HCT116 (cell line): ENCODE results near the gene LUZP2. TPM values are rescaled to one million over a fixed set of nuclear protein-coding genes. Genes with fewer than 3 reads are reported as not detected.

Source experiments
- ATAC-seq: fragments of 200-7000 bp; cut with Tn5 transposase; 2 replicates; pipeline ENCODE4 v1.9.1; 2020; ENCODE audit warnings: mild to moderate bottlenecking, moderate library complexity
- BruUV-seq: library from RNA; stranded (reverse); fragments of 400-500 nt; replicated peaks from 2 replicates; lab custom pipeline; 2021; lab: Mats Ljungman, UMichigan
- CTCF ChIA-PET: fragments of 300-600 bp; sonication (Branson Sonifier 250); formaldehyde crosslinking; loops from one replicate; lab custom pipeline; 2021; ENCODE audit warnings: antibody characterized with exemption; lab: Charles Lee
- POLR2A ChIA-PET: fragments of 300-600, 350-600 bp; sonication (Branson Sonifier 250); formaldehyde crosslinking; loops from one replicate; lab custom pipeline; 2021; ENCODE audit warnings: antibody characterized with exemption; lab: Charles Lee
- RAD21 ChIA-PET, 2 experiments: fragments of 300-600 bp; sonication (Branson Sonifier 250); formaldehyde crosslinking; loops; one replicate each; lab custom pipeline; 2023; ENCODE audit warnings: low total read pairs in 2 of 2; ENCODE audit not compliant: uncharacterized antibody in 2 of 2, unreplicated experiment in 2 of 2, low non-redundant PET in 1 of 2; lab: Charles Lee
- DNase-seq: peaks from one replicate; pipeline ENCODE4 v3.0.0-alpha.2; 2010; ENCODE audit warnings: low read depth, low spot score
- H2AFZ ChIP-seq: fragments of 200-600 bp; shearing (Covaris generic), sonication (generic); 2 replicates; pipeline ENCODE4 v1.6.1; 2017; ENCODE audit warnings: low read depth, mixed run types, mixed read lengths, antibody characterized with exemption, low read length; ENCODE audit not compliant: poor library complexity, severe bottlenecking
- H3K27ac ChIP-seq: 2 replicates; pipeline ENCODE4 v1.5.1; 2012; ENCODE audit warnings: low read depth, low read length
- H3K27me3 ChIP-seq: fragments of 200-600 bp; sonication (generic); 2 replicates; pipeline ENCODE4 v1.6.1; 2016; ENCODE audit warnings: mixed run types, low read length, mixed read lengths; ENCODE audit not compliant: insufficient read depth
- H3K36me3 ChIP-seq, 2 experiments: fragments of 200-500 bp in 1 of 2; fragments of 200-600 bp in 1 of 2; sonication (Bioruptor generic) in 1 of 2; sonication (generic) in 1 of 2; 2 replicates each; pipeline versions ENCODE4 v1.5.1 to v1.6.1; 2014 to 2016; ENCODE audit warnings: low read length in 2 of 2, inconsistent platforms in 1 of 2, mixed read lengths in 1 of 2, mixed run types in 1 of 2; ENCODE audit not compliant: insufficient read depth in 2 of 2, control insufficient read depth in 1 of 2
- H3K4me1 ChIP-seq, 2 experiments: fragments of 200-600 bp in 1 of 2; sonication (generic) in 1 of 2; 2 replicates each; pipeline versions ENCODE4 v1.5.1 to v1.6.1; 2012 to 2017; ENCODE audit warnings: low read length in 2 of 2, inconsistent platforms in 1 of 2, mild to moderate bottlenecking in 1 of 2, mixed read lengths in 1 of 2, mixed run types in 1 of 2, moderate library complexity in 1 of 2; ENCODE audit not compliant: insufficient read depth in 2 of 2, control insufficient read depth in 1 of 2
- H3K4me2 ChIP-seq: fragments of 200-600 bp; sonication (generic); 2 replicates; pipeline ENCODE4 v1.6.1; 2017; ENCODE audit warnings: mixed run types, low read length, mixed read lengths
- H3K4me3 ChIP-seq, 2 experiments: fragments of 200-600 bp in 1 of 2; sonication (generic) in 1 of 2; replicated peaks in 1 of 2; 2 replicates each; pipeline ENCODE4 v1.5.1; 2011 to 2016; ENCODE audit warnings: low read length in 2 of 2, control low read depth in 1 of 2, low read depth in 1 of 2, mild to moderate bottlenecking in 1 of 2, mixed read lengths in 1 of 2, mixed run types in 1 of 2
- H3K79me2 ChIP-seq: fragments of 200-600 bp; sonication (generic); 2 replicates; pipeline ENCODE4 v1.6.1; 2017; ENCODE audit warnings: mild to moderate bottlenecking, mixed run types, low read length, moderate library complexity, mixed read lengths; ENCODE audit not compliant: insufficient read depth
- H3K9ac ChIP-seq: fragments of 200-600 bp; sonication (generic); 2 replicates; pipeline ENCODE4 v1.6.1; 2016; ENCODE audit warnings: low read length, mixed read lengths
- H3K9me2 ChIP-seq: fragments of 200-600 bp; sonication (generic), shearing (Covaris generic); 2 replicates; pipeline ENCODE4 v1.6.1; 2017; ENCODE audit warnings: mixed run types, mild to moderate bottlenecking, moderate library complexity; ENCODE audit not compliant: insufficient read depth
- H3K9me3 ChIP-seq, 2 experiments: fragments of 200-500 bp in 1 of 2; fragments of 200-600 bp in 1 of 2; sonication (Bioruptor generic) in 1 of 2; sonication (generic) in 1 of 2; 2 replicates each; pipeline ENCODE4 v1.6.1; 2014 to 2017; ENCODE audit warnings: low read length in 2 of 2, mixed read lengths in 2 of 2, inconsistent platforms in 1 of 2, low read depth in 1 of 2, mild to moderate bottlenecking in 1 of 2, mixed run types in 1 of 2, moderate library complexity in 1 of 2; ENCODE audit not compliant: control insufficient read depth in 1 of 2, insufficient read depth in 1 of 2
- H4K20me1 ChIP-seq: fragments of 200-600 bp; sonication (generic), shearing (Covaris generic); 2 replicates; pipeline ENCODE4 v1.6.1; 2017; ENCODE audit warnings: mixed run types, mild to moderate bottlenecking, moderate library complexity; ENCODE audit not compliant: insufficient read depth
- CEBPB ChIP-seq: IDR thresholded peaks from 2 replicates; pipeline ENCODE4 v1.6.1; 2012; ENCODE audit warnings: low read depth
- EGR1 ChIP-seq: IDR thresholded peaks from 2 replicates; pipeline ENCODE4 v1.6.1; 2012; ENCODE audit warnings: low read depth
- EZH2 ChIP-seq: fragments of 200-600 bp; sonication (generic); IDR thresholded peaks from 2 replicates; pipeline ENCODE4 v1.6.1; 2017; ENCODE audit warnings: antibody characterized with exemption, mixed run types
- EZH2phosphoT487 ChIP-seq: fragments of 200-600 bp; IDR thresholded peaks from 2 replicates; pipeline ENCODE4 v1.6.1; 2018; ENCODE audit warnings: antibody characterized with exemption, borderline replicate concordance
- POLR2AphosphoS5 ChIP-seq: IDR thresholded peaks from 2 replicates; pipeline ENCODE4 v1.6.1; 2011; ENCODE audit warnings: mild to moderate bottlenecking, low read depth, low read length, moderate library complexity
- SIN3A ChIP-seq: IDR thresholded peaks from 2 replicates; pipeline ENCODE4 v1.6.1; 2012; ENCODE audit warnings: low read depth
- YY1 ChIP-seq: IDR thresholded peaks from 2 replicates; pipeline ENCODE4 v1.6.1; 2011; ENCODE audit warnings: low read length, low read depth, moderate library complexity, mild to moderate bottlenecking; ENCODE audit not compliant: insufficient replicate concordance; ENCODE audit errors: extremely low read depth
- ZNF274 ChIP-seq: fragments of 200-500 bp; sonication (Bioruptor generic); IDR thresholded peaks from 2 replicates; pipeline ENCODE4 v1.6.1; 2014; ENCODE audit warnings: mild to moderate bottlenecking, low read depth, low read length, inconsistent platforms
- intact Hi-C: fragments of 100-400 bp; cut with micrococcal nuclease; formaldehyde crosslinking; loops from 2 replicates; pipeline ENCODE4 v1.10.0; 2022
- total RNA-seq: library from RNA; stranded (reverse); gene quantifications from one replicate; pipeline ENCODE4 v1.2.1, GENCODE V29; 2021; ENCODE audit not compliant: unreplicated experiment
- TF ChIP-seq, protein P1 (sequence below): IDR thresholded peaks from 2 replicates; pipeline ENCODE4 v1.6.1; 2011; ENCODE audit warnings: mild to moderate bottlenecking, low read length, moderate library complexity; ENCODE audit not compliant: insufficient replicate concordance; ENCODE audit errors: extremely low read depth
- TF ChIP-seq, protein P2 (sequence below): IDR thresholded peaks from 2 replicates; pipeline ENCODE4 v1.6.1; 2012
- TF ChIP-seq, protein P3 (sequence below), 3 experiments: fragments of 200-600 bp in 1 of 3; sonication (generic) in 1 of 3; IDR thresholded peaks in 2 of 3; conservative IDR thresholded peaks in 1 of 3; 2 replicates each; pipeline ENCODE4 v1.5.1; 2012 to 2017; ENCODE audit warnings: low read depth in 2 of 3, low read length in 2 of 3, antibody characterized with exemption in 1 of 3, borderline replicate concordance in 1 of 3, control low read depth in 1 of 3, mild to moderate bottlenecking in 1 of 3, mixed read lengths in 1 of 3, mixed run types in 1 of 3, moderate library complexity in 1 of 3; ENCODE audit not compliant: insufficient read depth in 1 of 3
- TF ChIP-seq, protein P4 (sequence below): IDR thresholded peaks from 2 replicates; pipeline ENCODE4 v1.6.1; 2012; ENCODE audit warnings: low read depth

LUZP2 gene
- total RNA-seq, 1 experiment from 2014 or later = not detected

DNA sequence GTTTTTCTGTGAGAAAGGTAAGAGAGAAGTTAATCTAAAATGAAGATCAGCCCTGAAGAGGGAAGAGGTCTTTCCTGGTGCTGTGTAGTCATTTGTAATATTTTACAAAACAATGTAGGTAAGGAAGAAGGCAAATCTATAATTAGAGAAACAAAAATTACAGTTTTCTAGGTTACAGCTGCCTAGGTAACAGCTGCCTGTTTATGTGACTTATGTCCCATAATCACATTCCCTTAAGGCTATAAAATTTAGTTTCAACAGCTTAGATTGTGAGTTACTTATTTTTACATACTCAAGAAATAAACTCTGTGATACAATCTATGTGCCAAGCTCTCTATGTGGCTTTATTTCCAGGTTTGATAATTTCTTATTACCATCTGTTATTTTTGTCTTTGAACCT, 19.8 kb downstream of the LUZP2 start:
- Histone ChIP-seq H3K9me3 (peaks cover 5 to 10% of the 10 kb centered on the region in 2 experiments; a peak in 2 of 4 replicates), H3K4me3 (no peak overlapping the region)
- RAD21 ChIA-PET = no interaction called here

DNA sequence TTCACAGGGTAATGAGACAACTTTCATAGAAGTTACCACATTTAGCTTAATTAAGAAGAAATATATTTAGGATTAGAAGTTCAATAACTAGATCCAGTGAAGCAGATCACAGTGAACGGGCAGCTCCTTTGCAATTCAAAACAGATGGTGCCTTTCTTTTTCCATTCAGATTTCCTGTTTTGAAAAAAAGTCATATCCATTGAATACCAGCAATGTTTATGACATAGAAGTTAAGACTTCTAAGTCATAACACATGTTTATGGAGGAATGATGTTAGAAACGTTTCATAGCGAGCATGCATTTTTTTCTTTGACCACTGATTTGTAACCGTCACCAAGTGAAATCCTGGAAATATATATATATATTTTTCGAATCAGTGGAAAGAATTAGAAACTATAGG, 24.7 kb downstream of the LUZP2 start:
- intact Hi-C loops = no loop called here
- no peaks in the 10 kb centered on the region for H3K36me3 ChIP-seq
- no peak overlapping the region for H3K9ac ChIP-seq
- no peaks in the 10 kb centered on the region for H3K9me2 ChIP-seq
- H3K27ac ChIP-seq = no peak overlapping the region
- no peaks in the 10 kb centered on the region for H3K79me2 ChIP-seq
- H4K20me1 ChIP-seq = no peaks in the 10 kb centered on the region
- POLR2A ChIA-PET = no interaction called here
- H3K4me3 ChIP-seq = no peak overlapping the region
- no peak for ATAC-seq
- no peaks in the 10 kb centered on the region for H3K27me3 ChIP-seq
- RAD21 ChIA-PET = no interaction called here
- no peak overlapping the region for H3K4me2 ChIP-seq
- H3K4me1 ChIP-seq = no peaks in the 10 kb centered on the region
- H3K9me3 ChIP-seq = peaks cover 8 to 20% of the 10 kb centered on the region in 2 experiments; a peak in 1 of 4 replicates
- H2AFZ ChIP-seq = no peak overlapping the region
- CTCF ChIA-PET = no interaction called here
- BruUV-seq = no TSS peak
- DNase-seq = no peak
- TF ChIP-seq, protein P1, sequence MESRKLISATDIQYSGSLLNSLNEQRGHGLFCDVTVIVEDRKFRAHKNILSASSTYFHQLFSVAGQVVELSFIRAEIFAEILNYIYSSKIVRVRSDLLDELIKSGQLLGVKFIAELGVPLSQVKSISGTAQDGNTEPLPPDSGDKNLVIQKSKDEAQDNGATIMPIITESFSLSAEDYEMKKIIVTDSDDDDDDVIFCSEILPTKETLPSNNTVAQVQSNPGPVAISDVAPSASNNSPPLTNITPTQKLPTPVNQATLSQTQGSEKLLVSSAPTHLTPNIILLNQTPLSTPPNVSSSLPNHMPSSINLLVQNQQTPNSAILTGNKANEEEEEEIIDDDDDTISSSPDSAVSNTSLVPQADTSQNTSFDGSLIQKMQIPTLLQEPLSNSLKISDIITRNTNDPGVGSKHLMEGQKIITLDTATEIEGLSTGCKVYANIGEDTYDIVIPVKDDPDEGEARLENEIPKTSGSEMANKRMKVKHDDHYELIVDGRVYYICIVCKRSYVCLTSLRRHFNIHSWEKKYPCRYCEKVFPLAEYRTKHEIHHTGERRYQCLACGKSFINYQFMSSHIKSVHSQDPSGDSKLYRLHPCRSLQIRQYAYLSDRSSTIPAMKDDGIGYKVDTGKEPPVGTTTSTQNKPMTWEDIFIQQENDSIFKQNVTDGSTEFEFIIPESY = no peak
- TF ChIP-seq EZH2phosphoT487 = no peak
- no peak for TF ChIP-seq ZNF274
- TF ChIP-seq, protein P2, sequence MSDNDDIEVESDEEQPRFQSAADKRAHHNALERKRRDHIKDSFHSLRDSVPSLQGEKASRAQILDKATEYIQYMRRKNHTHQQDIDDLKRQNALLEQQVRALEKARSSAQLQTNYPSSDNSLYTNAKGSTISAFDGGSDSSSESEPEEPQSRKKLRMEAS = no peak
- no peak for TF ChIP-seq YY1
- no peak for TF ChIP-seq POLR2AphosphoS5
- no peak for TF ChIP-seq EZH2
- TF ChIP-seq EGR1 = no peak
- TF ChIP-seq, protein P3, sequence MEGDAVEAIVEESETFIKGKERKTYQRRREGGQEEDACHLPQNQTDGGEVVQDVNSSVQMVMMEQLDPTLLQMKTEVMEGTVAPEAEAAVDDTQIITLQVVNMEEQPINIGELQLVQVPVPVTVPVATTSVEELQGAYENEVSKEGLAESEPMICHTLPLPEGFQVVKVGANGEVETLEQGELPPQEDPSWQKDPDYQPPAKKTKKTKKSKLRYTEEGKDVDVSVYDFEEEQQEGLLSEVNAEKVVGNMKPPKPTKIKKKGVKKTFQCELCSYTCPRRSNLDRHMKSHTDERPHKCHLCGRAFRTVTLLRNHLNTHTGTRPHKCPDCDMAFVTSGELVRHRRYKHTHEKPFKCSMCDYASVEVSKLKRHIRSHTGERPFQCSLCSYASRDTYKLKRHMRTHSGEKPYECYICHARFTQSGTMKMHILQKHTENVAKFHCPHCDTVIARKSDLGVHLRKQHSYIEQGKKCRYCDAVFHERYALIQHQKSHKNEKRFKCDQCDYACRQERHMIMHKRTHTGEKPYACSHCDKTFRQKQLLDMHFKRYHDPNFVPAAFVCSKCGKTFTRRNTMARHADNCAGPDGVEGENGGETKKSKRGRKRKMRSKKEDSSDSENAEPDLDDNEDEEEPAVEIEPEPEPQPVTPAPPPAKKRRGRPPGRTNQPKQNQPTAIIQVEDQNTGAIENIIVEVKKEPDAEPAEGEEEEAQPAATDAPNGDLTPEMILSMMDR (IDR thresholded peaks at IDR 0.05 in 2 of 3, conservative IDR thresholded peaks at IDR 0.05 in 1 of 3; ENCODE audit: borderline replicate concordance in 1 of 3, insufficient read depth in 1 of 3, low read depth in 2 of 3, low read length in 2 of 3) = no peak
- TF ChIP-seq CEBPB = no peak
- TF ChIP-seq, protein P4, sequence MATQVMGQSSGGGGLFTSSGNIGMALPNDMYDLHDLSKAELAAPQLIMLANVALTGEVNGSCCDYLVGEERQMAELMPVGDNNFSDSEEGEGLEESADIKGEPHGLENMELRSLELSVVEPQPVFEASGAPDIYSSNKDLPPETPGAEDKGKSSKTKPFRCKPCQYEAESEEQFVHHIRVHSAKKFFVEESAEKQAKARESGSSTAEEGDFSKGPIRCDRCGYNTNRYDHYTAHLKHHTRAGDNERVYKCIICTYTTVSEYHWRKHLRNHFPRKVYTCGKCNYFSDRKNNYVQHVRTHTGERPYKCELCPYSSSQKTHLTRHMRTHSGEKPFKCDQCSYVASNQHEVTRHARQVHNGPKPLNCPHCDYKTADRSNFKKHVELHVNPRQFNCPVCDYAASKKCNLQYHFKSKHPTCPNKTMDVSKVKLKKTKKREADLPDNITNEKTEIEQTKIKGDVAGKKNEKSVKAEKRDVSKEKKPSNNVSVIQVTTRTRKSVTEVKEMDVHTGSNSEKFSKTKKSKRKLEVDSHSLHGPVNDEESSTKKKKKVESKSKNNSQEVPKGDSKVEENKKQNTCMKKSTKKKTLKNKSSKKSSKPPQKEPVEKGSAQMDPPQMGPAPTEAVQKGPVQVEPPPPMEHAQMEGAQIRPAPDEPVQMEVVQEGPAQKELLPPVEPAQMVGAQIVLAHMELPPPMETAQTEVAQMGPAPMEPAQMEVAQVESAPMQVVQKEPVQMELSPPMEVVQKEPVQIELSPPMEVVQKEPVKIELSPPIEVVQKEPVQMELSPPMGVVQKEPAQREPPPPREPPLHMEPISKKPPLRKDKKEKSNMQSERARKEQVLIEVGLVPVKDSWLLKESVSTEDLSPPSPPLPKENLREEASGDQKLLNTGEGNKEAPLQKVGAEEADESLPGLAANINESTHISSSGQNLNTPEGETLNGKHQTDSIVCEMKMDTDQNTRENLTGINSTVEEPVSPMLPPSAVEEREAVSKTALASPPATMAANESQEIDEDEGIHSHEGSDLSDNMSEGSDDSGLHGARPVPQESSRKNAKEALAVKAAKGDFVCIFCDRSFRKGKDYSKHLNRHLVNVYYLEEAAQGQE = no peak

More for the DNA sequence above, 19.8 kb downstream of the LUZP2 start:
- Histone ChIP-seq H3K4me1 (no peaks in the 10 kb centered on the region), H3K27ac (no peak overlapping the region), H3K79me2 (no peaks in the 10 kb centered on the region), H3K9ac (no peak overlapping the region), H3K36me3 (no peaks in the 10 kb centered on the region), H3K4me2 (no peak overlapping the region), H4K20me1 (no peaks in the 10 kb centered on the region), H2AFZ (no peak overlapping the region), H3K9me2 (no peaks in the 10 kb centered on the region), H3K27me3 (no peaks in the 10 kb centered on the region)
- no peak for TF ChIP-seq SIN3A
- no TSS peak for BruUV-seq
- DNase-seq (no peak), ATAC-seq (no peak)
- ChIA-PET CTCF (no interaction called here), POLR2A (no interaction called here)
- intact Hi-C loops = no loop called here
